NT2/D1 (cell line): ENCODE data around the gene SDCCAG8.

Experiments used
- YY1 ChIP-seq: IDR thresholded peaks from 2 replicates; pipeline ENCODE4 v1.6.1; 2011; ENCODE audit not compliant: insufficient read length, insufficient read depth
- ZNF274 ChIP-seq: IDR thresholded peaks from 2 replicates; pipeline ENCODE4 v1.6.1; 2011; ENCODE audit warnings: mild to moderate bottlenecking, low read depth, low read length

DNA sequence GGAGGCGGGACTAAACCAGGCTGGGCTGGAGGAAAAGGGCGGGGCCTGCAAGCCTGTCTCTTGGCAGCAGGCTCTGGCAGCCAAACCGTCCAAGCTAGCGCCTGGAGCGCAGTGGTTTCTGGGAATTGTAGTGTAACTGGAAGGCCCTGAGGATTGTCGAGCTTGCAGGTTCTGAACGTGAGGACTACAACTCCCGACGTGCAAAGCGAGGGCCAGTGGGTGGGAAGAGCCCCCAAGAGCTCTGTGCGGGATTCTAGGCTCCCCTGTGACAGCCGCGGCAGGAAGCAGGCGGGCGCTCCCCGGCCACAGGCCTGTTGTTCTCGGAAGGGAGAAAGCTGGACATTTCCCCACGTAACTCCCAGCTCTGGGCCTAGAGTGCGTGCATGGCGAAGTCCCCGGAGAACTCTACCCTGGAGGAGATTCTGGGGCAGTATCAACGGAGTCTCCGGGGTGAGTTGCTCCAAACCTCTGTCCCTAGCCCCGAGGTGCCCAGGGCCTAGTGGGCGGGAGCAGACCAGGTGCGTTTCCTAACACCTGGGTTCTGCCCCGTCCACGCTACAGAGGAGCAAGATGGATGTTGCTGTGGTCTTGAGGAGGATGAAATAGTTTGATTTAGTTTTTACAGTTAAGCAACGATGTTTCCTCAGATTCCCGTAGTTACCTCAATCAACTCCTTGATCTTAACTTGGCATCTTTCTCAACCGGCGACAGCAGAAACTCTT is at the start of gene SDCCAG8:
- no peak for TF ChIP-seq ZNF274
- no peak for TF ChIP-seq YY1
